Measurements from ENCODE around the gene ANXA2R.

DNA sequence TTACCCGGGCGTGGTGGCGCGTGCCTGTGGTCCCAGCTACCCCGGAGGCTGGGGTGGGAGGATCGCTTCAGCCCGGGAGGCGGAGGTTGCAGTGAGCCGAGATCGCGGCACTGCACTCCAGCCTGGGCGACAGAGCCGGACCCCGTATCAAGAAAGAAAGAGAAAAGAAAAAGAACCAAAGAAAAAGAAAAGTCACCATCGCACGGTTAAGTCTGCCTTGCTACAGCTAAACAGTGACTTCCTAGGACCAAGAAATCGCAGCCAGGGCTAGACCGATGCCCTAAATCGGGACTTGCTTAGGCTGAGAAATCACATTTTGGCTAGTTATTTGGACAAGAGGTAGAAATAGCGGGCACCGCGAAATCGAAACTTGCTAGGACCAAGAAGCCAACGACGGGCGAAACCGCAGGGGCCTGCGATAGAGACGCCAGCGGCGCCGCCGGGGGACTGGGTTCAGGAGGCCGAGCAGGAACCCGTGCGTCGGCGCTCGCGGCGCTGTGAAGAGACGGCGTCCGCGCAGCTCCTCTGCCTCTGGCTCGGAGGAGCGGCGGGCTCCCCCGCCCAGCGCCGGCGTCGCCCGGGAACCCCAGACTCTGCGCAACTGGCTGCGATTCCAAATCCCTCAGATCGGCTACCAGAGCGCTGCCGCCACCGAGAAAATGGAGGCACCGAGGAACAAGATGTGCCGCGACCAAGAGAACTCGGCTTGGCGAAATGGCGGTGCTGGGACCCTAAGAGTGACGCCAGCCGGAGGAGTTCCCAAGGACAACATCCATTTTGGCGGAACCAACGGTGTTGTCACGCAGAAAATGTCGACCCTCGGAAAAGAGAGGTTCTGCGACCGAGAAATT is 26.1 kb upstream of the ANXA2R start:
- TF ChIP-seq POLR2A (IDR thresholded peaks at IDR 0.05) = peak; percentile 6 to 63
- TF ChIP-seq, protein P1, sequence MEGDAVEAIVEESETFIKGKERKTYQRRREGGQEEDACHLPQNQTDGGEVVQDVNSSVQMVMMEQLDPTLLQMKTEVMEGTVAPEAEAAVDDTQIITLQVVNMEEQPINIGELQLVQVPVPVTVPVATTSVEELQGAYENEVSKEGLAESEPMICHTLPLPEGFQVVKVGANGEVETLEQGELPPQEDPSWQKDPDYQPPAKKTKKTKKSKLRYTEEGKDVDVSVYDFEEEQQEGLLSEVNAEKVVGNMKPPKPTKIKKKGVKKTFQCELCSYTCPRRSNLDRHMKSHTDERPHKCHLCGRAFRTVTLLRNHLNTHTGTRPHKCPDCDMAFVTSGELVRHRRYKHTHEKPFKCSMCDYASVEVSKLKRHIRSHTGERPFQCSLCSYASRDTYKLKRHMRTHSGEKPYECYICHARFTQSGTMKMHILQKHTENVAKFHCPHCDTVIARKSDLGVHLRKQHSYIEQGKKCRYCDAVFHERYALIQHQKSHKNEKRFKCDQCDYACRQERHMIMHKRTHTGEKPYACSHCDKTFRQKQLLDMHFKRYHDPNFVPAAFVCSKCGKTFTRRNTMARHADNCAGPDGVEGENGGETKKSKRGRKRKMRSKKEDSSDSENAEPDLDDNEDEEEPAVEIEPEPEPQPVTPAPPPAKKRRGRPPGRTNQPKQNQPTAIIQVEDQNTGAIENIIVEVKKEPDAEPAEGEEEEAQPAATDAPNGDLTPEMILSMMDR (IDR thresholded peaks at IDR 0.05) = no peak

All from Peyer's patch (tissue), 4 donors.